GM12891 (cell line): ENCODE results near the gene EPS8L2.

Source experiments
- POLR2A ChIP-seq: IDR thresholded peaks from 2 replicates; pipeline ENCODE4 v1.6.1; 2011; ENCODE audit warnings: low read depth, low read length, control low read depth
- POLR2AphosphoS5 ChIP-seq: IDR thresholded peaks from 2 replicates; pipeline ENCODE4 v1.6.1; 2011; ENCODE audit warnings: low read depth, low read length, control low read depth
- TAF1 ChIP-seq: IDR thresholded peaks from 2 replicates; pipeline ENCODE4 v1.6.1; 2011; ENCODE audit warnings: low read depth, low read length, control low read depth

- TF ChIP-seq POLR2A (no peak), POLR2AphosphoS5 (no peak), TAF1 (no peak)
These were observed 70.2 kb downstream of the EPS8L2 start for GRCh38 chr11:776263-776560.
